Astrocyte of the hippocampus (primary cell): ENCODE measurements around the gene PLCG2.
A peak's percentile ranks its signal among the peaks of the same experiment; 100 is the strongest.

Source experiments
- DNase-seq: peaks from one replicate; pipeline ENCODE4 v3.0.0; 2011; ENCODE audit warnings: low read depth, low spot score

PLCG2 gene

GRCh38 chr16:81816351-81816750 lies 37.3 kb downstream of the PLCG2 start:
- DNase-seq, result no peak

- no peak for DNase-seq
Observed at GRCh38 chr16:81816793-81817210, 37.7 kb downstream of the PLCG2 start.

GRCh38 chr16:81817296-81817695 lies 38.2 kb downstream of the PLCG2 start:
- DNase-seq, result no peak

- DNase-seq, result no peak
Observed at GRCh38 chr16:81817789-81818567, 38.9 kb downstream of the PLCG2 start.

GRCh38 chr16:81818568-81818896 lies 39.4 kb downstream of the PLCG2 start:
- DNase-seq, result no peak

GRCh38 chr16:81818905-81819304 lies 39.8 kb downstream of the PLCG2 start:
- no peak for DNase-seq

GRCh38 chr16:81821436-81822128 lies 42.5 kb downstream of the PLCG2 start:
- DNase-seq, result no peak

GRCh38 chr16:81823111-81823510 lies 44.0 kb downstream of the PLCG2 start:
- DNase-seq, result no peak

GRCh38 chr16:81823734-81824133 lies 44.6 kb downstream of the PLCG2 start:
- no peak for DNase-seq

GRCh38 chr16:81826523-81826922 lies 47.4 kb downstream of the PLCG2 start:
- no peak for DNase-seq

- DNase-seq, result no peak
Observed at GRCh38 chr16:81830845-81831540, 51.9 kb downstream of the PLCG2 start.

- DNase-seq, result peak; percentile 14
Observed at GRCh38 chr16:81831722-81832126, 52.6 kb downstream of the PLCG2 start.

- no peak for DNase-seq
Observed at GRCh38 chr16:81832801-81833547, 53.9 kb downstream of the PLCG2 start.

- DNase-seq, result no peak
Observed at GRCh38 chr16:81833751-81834150, 54.7 kb downstream of the PLCG2 start.

GRCh38 chr16:81834868-81835267 lies 55.8 kb downstream of the PLCG2 start:
- no peak for DNase-seq

GRCh38 chr16:81836279-81837054 lies 57.4 kb downstream of the PLCG2 start:
- DNase-seq, result no peak

- DNase-seq, result no peak
Observed at GRCh38 chr16:81837312-81837751, 58.2 kb downstream of the PLCG2 start.

- peak; percentile 29 for DNase-seq
Observed at GRCh38 chr16:81838794-81839193, 59.7 kb downstream of the PLCG2 start.

GRCh38 chr16:81841722-81842121 lies 62.6 kb downstream of the PLCG2 start:
- DNase-seq, result no peak

- no peak for DNase-seq
Observed at GRCh38 chr16:81842564-81843242, 63.6 kb downstream of the PLCG2 start.

GRCh38 chr16:81843243-81843582 lies 64.1 kb downstream of the PLCG2 start:
- DNase-seq, result no peak
